Activated T-cell treated with anti-CD3 and anti-CD28 coated beads, Interleukin-2, amount 50 U/mL, for 72 hours (primary cell): ENCODE data around the gene CCDC183. TPM values are rescaled to one million over a fixed set of nuclear protein-coding genes. Genes with fewer than 3 reads are reported as not detected.
"Not testable (repeated sequence)": the region's sequence is repeated elsewhere in the genome, so short reads cannot be mapped to it uniquely, and the experiment has no call there.

Experiments used
- ATAC-seq, 2 donors: fragments of 150-1000 bp; cut with Tn5 transposase; replicated peaks in 1 of 2; 2 replicates each; pipeline ENCODE4 v1.10.0; 2021; ENCODE audit warnings: moderate library complexity in 2 of 2, mild to moderate bottlenecking in 1 of 2
- DNase-seq, 2 donors: peaks; one replicate each; pipeline ENCODE4 v3.0.0; 2021 to 2022; ENCODE audit warnings: mixed read lengths in 1 of 2
- H3K27ac Mint-ChIP-seq: one replicate; pipeline ENCODE4 v1.8.0; 2022; ENCODE audit warnings: mild to moderate bottlenecking, moderate library complexity, mixed read lengths
- H3K27me3 Mint-ChIP-seq: one replicate; pipeline ENCODE4 v1.8.0; 2022; ENCODE audit warnings: low read depth, mixed read lengths
- H3K36me3 Mint-ChIP-seq, 2 donors: one replicate each; pipeline ENCODE4 v1.8.0; 2022; ENCODE audit warnings: mixed read lengths in 2 of 2, mild to moderate bottlenecking in 1 of 2; ENCODE audit not compliant: insufficient read depth in 2 of 2
- H3K4me1 Mint-ChIP-seq: one replicate; pipeline ENCODE4 v1.8.0; 2022; ENCODE audit warnings: low read depth, mixed read lengths
- H3K4me3 Mint-ChIP-seq, 2 donors: one replicate each; pipeline ENCODE4 v1.8.0; 2022; ENCODE audit warnings: mild to moderate bottlenecking in 2 of 2, mixed read lengths in 2 of 2, moderate library complexity in 2 of 2
- H3K9me3 Mint-ChIP-seq, 2 donors: one replicate each; pipeline ENCODE4 v1.8.0; 2022; ENCODE audit warnings: mixed read lengths in 2 of 2
- total RNA-seq, 2 donors: library from RNA; stranded (reverse); gene quantifications; one replicate each; pipeline ENCODE4 v1.2.3, GENCODE V29; 2022

The CCDC183 gene
- total RNA-seq, 2 donors from 2014 or later = 0.46 to 0.72 TPM

- Mint-ChIP-seq H3K4me1 (peaks cover 18% of the 10 kb centered on the region), H3K36me3 (no peaks in the 10 kb centered on the region), H3K27me3 (no peaks in the 10 kb centered on the region), H3K9me3 (no peaks in the 10 kb centered on the region), H3K27ac (no peak overlapping the region), H3K4me3 (no peak overlapping the region)
- DNase-seq = no peak
- ATAC-seq = no peak
Observed at GRCh38 chr9:136840140-136840876, 44.2 kb downstream of the CCDC183 start.

GRCh38 chr9:136840877-136841645 lies 44.9 kb downstream of the CCDC183 start:
- Mint-ChIP-seq H3K27me3 (no peaks in the 10 kb centered on the region), H3K9me3 (no peaks in the 10 kb centered on the region), H3K4me3 (no peak overlapping the region), H3K36me3 (no peaks in the 10 kb centered on the region), H3K4me1 (peaks cover 18% of the 10 kb centered on the region), H3K27ac (no peak overlapping the region)
- DNase-seq (no peak), ATAC-seq (no peak)

- not testable (repeated sequence) for ATAC-seq, H3K27ac Mint-ChIP-seq, H3K9me3 Mint-ChIP-seq, H3K27me3 Mint-ChIP-seq, H3K36me3 Mint-ChIP-seq, DNase-seq
- peaks cover 18% of the 10 kb centered on the region for H3K4me1 Mint-ChIP-seq
- peak overlapping the region; percentile 87 to 93 for H3K4me3 Mint-ChIP-seq
Observed at GRCh38 chr9:136841646-136842379, 45.7 kb downstream of the CCDC183 start.

- H3K4me3 Mint-ChIP-seq = peak within 1 kb of the TSS; percentile 87 to 93
- H3K9me3 Mint-ChIP-seq, H3K27me3 Mint-ChIP-seq, H3K36me3 Mint-ChIP-seq: not testable (repeated sequence)
- ATAC-seq = peak; percentile 74 to 82
- H3K4me1 Mint-ChIP-seq = peaks cover 24% of the 10 kb centered on the region
- DNase-seq = peak; percentile 83 to 84
- peak within 1 kb of the TSS; percentile 10 for H3K27ac Mint-ChIP-seq
Observed at GRCh38 chr9:136842380-136842948, 46.3 kb downstream of the CCDC183 start, which contains the start of gene AJM1. Gene AJM1, plus strand, starts transcription at chr9:136842478. Its CDS starts 1,937 bp downstream, at chr9:136844415.

GRCh38 chr9:136843159-136843800 lies 47.1 kb downstream of the CCDC183 start:
- not testable (repeated sequence) for ATAC-seq, H3K27ac Mint-ChIP-seq, DNase-seq, H3K36me3 Mint-ChIP-seq, H3K27me3 Mint-ChIP-seq, H3K9me3 Mint-ChIP-seq
- H3K4me3 Mint-ChIP-seq = peak overlapping the region; percentile 62 to 63
- peaks cover 29% of the 10 kb centered on the region for H3K4me1 Mint-ChIP-seq

GRCh38 chr9:136843801-136844740 lies 47.9 kb downstream of the CCDC183 start:
- ATAC-seq = peak; percentile 18 to 23
- H3K9me3 Mint-ChIP-seq, H3K36me3 Mint-ChIP-seq, H3K27me3 Mint-ChIP-seq, H3K27ac Mint-ChIP-seq: not testable (repeated sequence)
- peak; percentile 71 to 75 for DNase-seq
- H3K4me1 Mint-ChIP-seq = peaks cover 29% of the 10 kb centered on the region
- H3K4me3 Mint-ChIP-seq = peak overlapping the region; percentile 62 to 63

GRCh38 chr9:136844761-136845464 lies 48.8 kb downstream of the CCDC183 start:
- H3K36me3 Mint-ChIP-seq = peaks cover 3 to 8% of the 10 kb centered on the region in 2 donors
- H3K4me3 Mint-ChIP-seq = peak overlapping the region; percentile 25 to 37
- no peaks in the 10 kb centered on the region for H3K27me3 Mint-ChIP-seq
- no peak overlapping the region for H3K27ac Mint-ChIP-seq
- peaks cover 29% of the 10 kb centered on the region for H3K4me1 Mint-ChIP-seq
- H3K9me3 Mint-ChIP-seq = no peaks in the 10 kb centered on the region
- ATAC-seq (no peak), DNase-seq (peak in 1 of 2 donors; percentile 37)

- Mint-ChIP-seq H3K4me1 (peaks cover 32% of the 10 kb centered on the region), H3K27ac (no peak overlapping the region), H3K9me3 (no peaks in the 10 kb centered on the region), H3K27me3 (no peaks in the 10 kb centered on the region), H3K36me3 (peaks cover 3 to 8% of the 10 kb centered on the region in 2 donors), H3K4me3 (peak overlapping the region; percentile 25 to 37)
- no peak for DNase-seq
- no peak for ATAC-seq
Observed at GRCh38 chr9:136845465-136846260, 49.5 kb downstream of the CCDC183 start.

- H3K27me3 Mint-ChIP-seq = no peaks in the 10 kb centered on the region
- peak overlapping the region; percentile 67 to 99 for H3K4me3 Mint-ChIP-seq
- DNase-seq (peak in 1 of 2 donors; percentile 40), ATAC-seq (no peak)
- peaks cover 3 to 8% of the 10 kb centered on the region in 2 donors for H3K36me3 Mint-ChIP-seq
- peaks cover 29% of the 10 kb centered on the region for H3K4me1 Mint-ChIP-seq
- H3K27ac Mint-ChIP-seq = peak overlapping the region; percentile 89
- H3K9me3 Mint-ChIP-seq = no peaks in the 10 kb centered on the region
Observed at GRCh38 chr9:136846376-136847087, 50.4 kb downstream of the CCDC183 start.

- Mint-ChIP-seq H3K27me3 (no peaks in the 10 kb centered on the region), H3K27ac (peak overlapping the region; percentile 68), H3K9me3 (no peaks in the 10 kb centered on the region), H3K4me3 (peak overlapping the region; percentile 92 to 99), H3K4me1 (peaks cover 22% of the 10 kb centered on the region), H3K36me3 (peaks cover 3 to 8% of the 10 kb centered on the region in 2 donors)
- DNase-seq (peak; percentile 28 to 47), ATAC-seq (no peak)
Observed at GRCh38 chr9:136847088-136847825, 51.1 kb downstream of the CCDC183 start.
